NCI-H1930 (cell line): ENCODE measurements around the gene JCAD.
"Not testable (repeated sequence)": the region's sequence is repeated elsewhere in the genome, so short reads cannot be mapped to it uniquely, and the experiment has no call there.

Source experiments
- DNase-seq, 2 experiments: peaks; one replicate each; lab custom pipeline; 2025; lab: John Stamatoyannopoulos, UW

The JCAD gene

GRCh38 chr10:29982997-29983648 is 76.3 kb downstream of the JCAD start:
- no peak for DNase-seq

- DNase-seq, result no peak
Measured at GRCh38 chr10:29981510-29981909, 77.9 kb downstream of the JCAD start.

- no peak for DNase-seq
Measured at GRCh38 chr10:29980084-29980483, 79.3 kb downstream of the JCAD start.

GRCh38 chr10:29979421-29979779 is 80.0 kb downstream of the JCAD start:
- DNase-seq, result not testable (repeated sequence)

GRCh38 chr10:29977171-29977570 is 82.2 kb downstream of the JCAD start:
- no peak for DNase-seq

GRCh38 chr10:29976134-29976533 is 83.3 kb downstream of the JCAD start:
- no peak for DNase-seq

- DNase-seq, result no peak
Measured at GRCh38 chr10:29974773-29975172, 84.6 kb downstream of the JCAD start.

- no peak for DNase-seq
Measured at GRCh38 chr10:29973921-29974320, 85.5 kb downstream of the JCAD start.

- no peak for DNase-seq
Measured at GRCh38 chr10:29970576-29970975, 88.8 kb downstream of the JCAD start.

GRCh38 chr10:29970012-29970396 is 89.4 kb downstream of the JCAD start:
- no peak for DNase-seq

- no peak for DNase-seq
Measured at GRCh38 chr10:29969255-29970011, 90.0 kb downstream of the JCAD start.

- no peak for DNase-seq
Measured at GRCh38 chr10:29968585-29968984, 90.8 kb downstream of the JCAD start.

- DNase-seq, result no peak
Measured at GRCh38 chr10:29966269-29966668, 93.1 kb downstream of the JCAD start.
